ENCODE measurements around the gene PARP12. TPM values are rescaled to one million over a fixed set of nuclear protein-coding genes. Genes with fewer than 3 reads are reported as not detected.

The PARP12 gene
- total and polyA plus RNA-seq, 9 of the 15 experiments (the other 6 are each of a cell fraction or from before 2014, with no cell fraction given), result 4.6 to 40.4 (median 23.5) TPM

DNA sequence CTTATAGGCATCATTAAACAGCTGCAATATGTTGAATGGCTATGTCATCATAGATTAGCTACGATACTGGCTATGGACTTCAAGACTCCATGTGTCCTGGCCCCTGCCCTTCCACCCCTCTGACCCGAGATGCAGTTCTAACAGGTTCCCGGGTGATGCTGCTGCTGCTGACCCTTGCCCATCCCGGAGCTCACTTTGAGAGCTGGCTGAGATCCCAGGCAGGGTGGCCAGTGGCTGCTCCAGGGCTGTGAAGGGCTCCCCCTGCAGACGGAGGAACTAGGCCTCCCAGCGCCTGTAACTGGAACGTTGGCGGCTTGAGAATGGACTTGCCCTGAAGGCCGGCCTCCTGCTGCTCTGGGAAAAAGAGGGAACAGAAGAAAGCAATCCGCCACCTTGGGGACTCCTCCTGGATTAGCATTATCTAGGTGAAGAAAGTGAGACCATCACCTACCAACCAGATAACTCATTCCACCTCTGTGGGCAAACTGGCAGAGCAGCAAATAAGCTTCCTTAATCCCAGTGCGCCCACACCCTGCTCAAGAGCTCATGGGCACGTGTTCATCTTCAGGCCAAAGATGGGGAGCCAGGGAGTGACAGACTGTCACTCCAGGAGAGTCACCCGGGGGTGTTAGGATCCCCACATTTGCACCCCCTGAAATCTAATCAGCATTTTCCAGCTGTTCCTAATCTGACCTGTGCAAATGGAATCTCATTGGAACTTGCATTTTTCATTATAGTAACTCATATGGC, 56.8 kb downstream of the PARP12 start (continued):
- peak; percentile 57; the same call in 1 of the 2 replicates for TF ChIP-seq DPF2 (IDR thresholded peaks at IDR 0.05)
- no peak for TF ChIP-seq KLF16 (IDR thresholded peaks at IDR 0.05)
- TF ChIP-seq NUFIP1 (IDR thresholded peaks at IDR 0.05; ENCODE audit: partially characterized antibody), result no peak
- TF ChIP-seq, protein P1, sequence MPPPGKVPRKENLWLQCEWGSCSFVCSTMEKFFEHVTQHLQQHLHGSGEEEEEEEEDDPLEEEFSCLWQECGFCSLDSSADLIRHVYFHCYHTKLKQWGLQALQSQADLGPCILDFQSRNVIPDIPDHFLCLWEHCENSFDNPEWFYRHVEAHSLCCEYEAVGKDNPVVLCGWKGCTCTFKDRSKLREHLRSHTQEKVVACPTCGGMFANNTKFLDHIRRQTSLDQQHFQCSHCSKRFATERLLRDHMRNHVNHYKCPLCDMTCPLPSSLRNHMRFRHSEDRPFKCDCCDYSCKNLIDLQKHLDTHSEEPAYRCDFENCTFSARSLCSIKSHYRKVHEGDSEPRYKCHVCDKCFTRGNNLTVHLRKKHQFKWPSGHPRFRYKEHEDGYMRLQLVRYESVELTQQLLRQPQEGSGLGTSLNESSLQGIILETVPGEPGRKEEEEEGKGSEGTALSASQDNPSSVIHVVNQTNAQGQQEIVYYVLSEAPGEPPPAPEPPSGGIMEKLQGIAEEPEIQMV (tag; conservative IDR thresholded peaks at IDR 0.05; ENCODE audit: low read depth), result no peak
- no peak for TF ChIP-seq ZNF239 (CRISPR knock-in tag; IDR thresholded peaks at IDR 0.05)
- TF ChIP-seq RBM22 (IDR thresholded peaks at IDR 0.05; ENCODE audit: low read depth, low read length, poor library complexity, severe bottlenecking), result no peak
- no peak for TF ChIP-seq ILK (tag; IDR thresholded peaks at IDR 0.05; ENCODE audit: borderline replicate concordance, low read depth)
- TF ChIP-seq, protein P2, sequence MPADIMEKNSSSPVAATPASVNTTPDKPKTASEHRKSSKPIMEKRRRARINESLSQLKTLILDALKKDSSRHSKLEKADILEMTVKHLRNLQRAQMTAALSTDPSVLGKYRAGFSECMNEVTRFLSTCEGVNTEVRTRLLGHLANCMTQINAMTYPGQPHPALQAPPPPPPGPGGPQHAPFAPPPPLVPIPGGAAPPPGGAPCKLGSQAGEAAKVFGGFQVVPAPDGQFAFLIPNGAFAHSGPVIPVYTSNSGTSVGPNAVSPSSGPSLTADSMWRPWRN (IDR thresholded peaks at IDR 0.05; ENCODE audit: low read depth), result no peak
- no peak for TF ChIP-seq SIX5 (IDR thresholded peaks at IDR 0.05; ENCODE audit: borderline replicate concordance in 1 of 2, insufficient read depth in 1 of 2, low read depth in 1 of 2, low read length in 2 of 2)
- TF ChIP-seq, protein P3, sequence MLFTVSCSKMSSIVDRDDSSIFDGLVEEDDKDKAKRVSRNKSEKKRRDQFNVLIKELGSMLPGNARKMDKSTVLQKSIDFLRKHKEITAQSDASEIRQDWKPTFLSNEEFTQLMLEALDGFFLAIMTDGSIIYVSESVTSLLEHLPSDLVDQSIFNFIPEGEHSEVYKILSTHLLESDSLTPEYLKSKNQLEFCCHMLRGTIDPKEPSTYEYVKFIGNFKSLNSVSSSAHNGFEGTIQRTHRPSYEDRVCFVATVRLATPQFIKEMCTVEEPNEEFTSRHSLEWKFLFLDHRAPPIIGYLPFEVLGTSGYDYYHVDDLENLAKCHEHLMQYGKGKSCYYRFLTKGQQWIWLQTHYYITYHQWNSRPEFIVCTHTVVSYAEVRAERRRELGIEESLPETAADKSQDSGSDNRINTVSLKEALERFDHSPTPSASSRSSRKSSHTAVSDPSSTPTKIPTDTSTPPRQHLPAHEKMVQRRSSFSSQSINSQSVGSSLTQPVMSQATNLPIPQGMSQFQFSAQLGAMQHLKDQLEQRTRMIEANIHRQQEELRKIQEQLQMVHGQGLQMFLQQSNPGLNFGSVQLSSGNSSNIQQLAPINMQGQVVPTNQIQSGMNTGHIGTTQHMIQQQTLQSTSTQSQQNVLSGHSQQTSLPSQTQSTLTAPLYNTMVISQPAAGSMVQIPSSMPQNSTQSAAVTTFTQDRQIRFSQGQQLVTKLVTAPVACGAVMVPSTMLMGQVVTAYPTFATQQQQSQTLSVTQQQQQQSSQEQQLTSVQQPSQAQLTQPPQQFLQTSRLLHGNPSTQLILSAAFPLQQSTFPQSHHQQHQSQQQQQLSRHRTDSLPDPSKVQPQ (CRISPR knock-in tag; IDR thresholded peaks at IDR 0.05; ENCODE audit: borderline replicate concordance), result no peak
- 0 out of 2 replicates have a peak, but pooled peaks have one; percentile 19 for TF ChIP-seq ZKSCAN8 (CRISPR knock-in tag; IDR thresholded peaks at IDR 0.05)
- TF ChIP-seq NCOA2 (IDR thresholded peaks at IDR 0.05; ENCODE audit: partially characterized antibody in 2 of 2), result no peak
- TF ChIP-seq HEY1 (CRISPR knock-in tag; IDR thresholded peaks at IDR 0.05; ENCODE audit: borderline replicate concordance), result no peak
- TF ChIP-seq, protein P4, sequence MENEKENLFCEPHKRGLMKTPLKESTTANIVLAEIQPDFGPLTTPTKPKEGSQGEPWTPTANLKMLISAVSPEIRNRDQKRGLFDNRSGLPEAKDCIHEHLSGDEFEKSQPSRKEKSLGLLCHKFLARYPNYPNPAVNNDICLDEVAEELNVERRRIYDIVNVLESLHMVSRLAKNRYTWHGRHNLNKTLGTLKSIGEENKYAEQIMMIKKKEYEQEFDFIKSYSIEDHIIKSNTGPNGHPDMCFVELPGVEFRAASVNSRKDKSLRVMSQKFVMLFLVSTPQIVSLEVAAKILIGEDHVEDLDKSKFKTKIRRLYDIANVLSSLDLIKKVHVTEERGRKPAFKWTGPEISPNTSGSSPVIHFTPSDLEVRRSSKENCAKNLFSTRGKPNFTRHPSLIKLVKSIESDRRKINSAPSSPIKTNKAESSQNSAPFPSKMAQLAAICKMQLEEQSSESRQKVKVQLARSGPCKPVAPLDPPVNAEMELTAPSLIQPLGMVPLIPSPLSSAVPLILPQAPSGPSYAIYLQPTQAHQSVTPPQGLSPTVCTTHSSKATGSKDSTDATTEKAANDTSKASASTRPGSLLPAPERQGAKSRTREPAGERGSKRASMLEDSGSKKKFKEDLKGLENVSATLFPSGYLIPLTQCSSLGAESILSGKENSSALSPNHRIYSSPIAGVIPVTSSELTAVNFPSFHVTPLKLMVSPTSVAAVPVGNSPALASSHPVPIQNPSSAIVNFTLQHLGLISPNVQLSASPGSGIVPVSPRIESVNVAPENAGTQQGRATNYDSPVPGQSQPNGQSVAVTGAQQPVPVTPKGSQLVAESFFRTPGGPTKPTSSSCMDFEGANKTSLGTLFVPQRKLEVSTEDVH (IDR thresholded peaks at IDR 0.05; ENCODE audit: low read depth, partially characterized antibody), result no peak
- TF ChIP-seq SMARCB1 (IDR thresholded peaks at IDR 0.05; ENCODE audit: insufficient read length, low read depth), result no peak
- TF ChIP-seq ILF3 (IDR thresholded peaks at IDR 0.05; ENCODE audit: borderline replicate concordance), result no peak
- TF ChIP-seq ZZZ3 (IDR thresholded peaks at IDR 0.05), result no peak
- no peak for TF ChIP-seq RBM14 (IDR thresholded peaks at IDR 0.05; ENCODE audit: borderline replicate concordance, insufficient read depth, low read depth, low read length)
- no peak for TF ChIP-seq CREBBP (IDR thresholded peaks at IDR 0.05; ENCODE audit: low read depth, low read length)
- TF ChIP-seq EP400 (IDR thresholded peaks at IDR 0.05), result no peak

Data from K562 (cell line).